Parathyroid adenoma (tissue), 2 donors: ENCODE results near the gene MAD1L1.

Experiments
- H2AFZ ChIP-seq: fragments of 300-600 bp; sonication (generic); one replicate; pipeline ENCODE4 v1.7.0; 2017; ENCODE audit warnings: antibody characterized with exemption, mild to moderate bottlenecking
- H3K27ac ChIP-seq: fragments of 300-600 bp; sonication (generic); one replicate; pipeline ENCODE4 v1.7.0; 2017
- H3K27me3 ChIP-seq: fragments of 300-600 bp; sonication (generic); one replicate; pipeline ENCODE4 v1.7.0; 2017; ENCODE audit warnings: low read length; ENCODE audit not compliant: control insufficient read depth, insufficient read depth
- H3K36me3 ChIP-seq: fragments of 300-600 bp; sonication (generic); one replicate; pipeline ENCODE4 v1.7.0; 2017; ENCODE audit warnings: low read length; ENCODE audit not compliant: control insufficient read depth, insufficient read depth
- H3K4me1 ChIP-seq: fragments of 300-600 bp; sonication (generic); one replicate; pipeline ENCODE4 v1.7.0; 2017; ENCODE audit warnings: control low read depth
- H3K4me2 ChIP-seq: fragments of 300-600 bp; sonication (generic); one replicate; pipeline ENCODE4 v1.7.0; 2017; ENCODE audit warnings: low read length
- H3K4me3 ChIP-seq: fragments of 300-600 bp; sonication (generic); one replicate; pipeline ENCODE4 v1.7.0; 2017; ENCODE audit warnings: low read depth, low read length
- H3K79me2 ChIP-seq: fragments of 300-600 bp; sonication (generic); one replicate; pipeline ENCODE4 v1.7.0; 2017; ENCODE audit warnings: control low read depth
- H3K9ac ChIP-seq: fragments of 300-600 bp; sonication (generic); one replicate; pipeline ENCODE4 v1.7.0; 2017; ENCODE audit warnings: mild to moderate bottlenecking
- H3K9me3 ChIP-seq: fragments of 300-600 bp; sonication (generic); one replicate; pipeline ENCODE4 v1.7.0; 2017; ENCODE audit warnings: low read length; ENCODE audit not compliant: control insufficient read depth
- TF ChIP-seq, protein P1 (sequence below): fragments of 300-600 bp; sonication (generic); IDR thresholded peaks from one replicate; pipeline ENCODE4 v1.7.0; 2017; ENCODE audit warnings: antibody characterized with exemption, mild to moderate bottlenecking
- donor health status: primary hyperparathyroidism.

MAD1L1 gene

GRCh38 chr7:2094454-2095045 lies 138.2 kb downstream of the MAD1L1 start:
- Histone ChIP-seq H3K79me2 (no peaks in the 10 kb centered on the region), H3K4me3 (no peak overlapping the region), H3K4me1 (no peaks in the 10 kb centered on the region), H2AFZ (no peak overlapping the region), H3K9me3 (no peaks in the 10 kb centered on the region), H3K4me2 (no peak overlapping the region), H3K27ac (no peak overlapping the region), H3K27me3 (no peaks in the 10 kb centered on the region), H3K36me3 (no peaks in the 10 kb centered on the region), H3K9ac (no peak overlapping the region)
- TF ChIP-seq, protein P1, sequence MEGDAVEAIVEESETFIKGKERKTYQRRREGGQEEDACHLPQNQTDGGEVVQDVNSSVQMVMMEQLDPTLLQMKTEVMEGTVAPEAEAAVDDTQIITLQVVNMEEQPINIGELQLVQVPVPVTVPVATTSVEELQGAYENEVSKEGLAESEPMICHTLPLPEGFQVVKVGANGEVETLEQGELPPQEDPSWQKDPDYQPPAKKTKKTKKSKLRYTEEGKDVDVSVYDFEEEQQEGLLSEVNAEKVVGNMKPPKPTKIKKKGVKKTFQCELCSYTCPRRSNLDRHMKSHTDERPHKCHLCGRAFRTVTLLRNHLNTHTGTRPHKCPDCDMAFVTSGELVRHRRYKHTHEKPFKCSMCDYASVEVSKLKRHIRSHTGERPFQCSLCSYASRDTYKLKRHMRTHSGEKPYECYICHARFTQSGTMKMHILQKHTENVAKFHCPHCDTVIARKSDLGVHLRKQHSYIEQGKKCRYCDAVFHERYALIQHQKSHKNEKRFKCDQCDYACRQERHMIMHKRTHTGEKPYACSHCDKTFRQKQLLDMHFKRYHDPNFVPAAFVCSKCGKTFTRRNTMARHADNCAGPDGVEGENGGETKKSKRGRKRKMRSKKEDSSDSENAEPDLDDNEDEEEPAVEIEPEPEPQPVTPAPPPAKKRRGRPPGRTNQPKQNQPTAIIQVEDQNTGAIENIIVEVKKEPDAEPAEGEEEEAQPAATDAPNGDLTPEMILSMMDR, result no peak

DNA sequence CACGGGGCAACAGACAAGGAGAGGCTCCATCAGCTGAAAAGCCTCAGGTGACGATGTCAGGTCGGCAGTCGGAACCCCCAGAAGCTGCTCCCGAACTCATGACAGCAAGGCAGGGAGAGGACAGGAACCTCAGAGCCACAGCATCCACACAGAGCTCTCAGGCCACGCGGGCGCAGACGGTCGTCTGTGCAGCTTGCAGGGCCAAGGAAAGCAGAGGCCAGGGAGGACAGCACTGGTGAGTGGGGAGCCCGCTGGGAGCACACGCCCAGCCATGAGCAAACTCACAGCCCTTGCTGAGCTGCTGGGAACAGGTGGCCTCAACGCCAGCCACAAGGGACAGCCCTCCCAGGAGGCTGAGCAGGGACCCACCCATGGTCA lies 138.9 kb downstream of the MAD1L1 start:
- no peak overlapping the region for H3K4me3 ChIP-seq
- no peak overlapping the region for H3K4me2 ChIP-seq
- no peaks in the 10 kb centered on the region for H3K9me3 ChIP-seq
- no peak overlapping the region for H3K27ac ChIP-seq
- no peaks in the 10 kb centered on the region for H3K36me3 ChIP-seq
- H3K79me2 ChIP-seq, result no peaks in the 10 kb centered on the region
- no peak overlapping the region for H3K9ac ChIP-seq
- no peaks in the 10 kb centered on the region for H3K4me1 ChIP-seq
- no peak overlapping the region for H2AFZ ChIP-seq
- TF ChIP-seq, protein P1, result no peak
- no peaks in the 10 kb centered on the region for H3K27me3 ChIP-seq

DNA sequence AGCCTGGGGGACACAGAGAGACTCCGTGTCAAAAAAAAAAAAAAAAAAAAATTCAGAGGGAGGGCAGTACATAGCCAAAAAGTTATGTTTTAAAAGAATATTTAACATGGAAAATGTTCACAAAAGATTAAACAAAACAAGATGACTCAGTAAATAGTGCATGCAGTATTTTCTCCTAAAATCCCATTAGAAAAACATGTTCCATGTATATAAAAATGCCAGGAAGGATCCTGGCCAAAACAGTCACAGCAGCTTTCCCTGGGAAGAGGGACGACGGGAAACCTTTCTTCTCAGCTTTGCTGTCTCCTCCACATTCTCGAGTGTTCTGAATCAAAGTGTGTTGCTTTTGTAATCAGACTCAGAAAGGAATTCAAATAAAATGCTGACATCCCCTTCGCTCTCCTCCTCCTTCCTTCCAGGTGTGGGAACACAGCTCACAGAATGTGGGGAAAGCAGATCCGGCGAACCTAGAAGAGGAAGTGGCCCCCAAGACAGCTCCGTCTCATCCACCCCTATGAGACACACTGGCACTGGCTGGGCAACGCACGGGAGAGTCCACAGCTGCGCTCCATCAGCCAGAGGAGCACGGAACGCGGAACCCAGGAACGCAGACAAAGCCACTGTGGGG lies 139.4 kb downstream of the MAD1L1 start:
- Histone ChIP-seq H3K27me3 (no peaks in the 10 kb centered on the region), H3K36me3 (no peaks in the 10 kb centered on the region), H3K27ac (no peak overlapping the region), H3K9me3 (no peaks in the 10 kb centered on the region), H3K4me1 (no peaks in the 10 kb centered on the region), H3K4me3 (no peak overlapping the region), H3K79me2 (no peaks in the 10 kb centered on the region), H3K9ac (no peak overlapping the region), H2AFZ (no peak overlapping the region), H3K4me2 (no peak overlapping the region)
- TF ChIP-seq, protein P1, result no peak

GRCh38 chr7:2092279-2092678 lies 140.5 kb downstream of the MAD1L1 start:
- Histone ChIP-seq H3K4me1 (no peaks in the 10 kb centered on the region), H3K27ac (no peak overlapping the region), H3K79me2 (no peaks in the 10 kb centered on the region), H3K36me3 (no peaks in the 10 kb centered on the region), H3K9me3 (no peaks in the 10 kb centered on the region), H3K4me2 (no peak overlapping the region), H3K4me3 (no peak overlapping the region), H3K27me3 (no peaks in the 10 kb centered on the region), H3K9ac (no peak overlapping the region), H2AFZ (no peak overlapping the region)
- TF ChIP-seq, protein P1, result no peak
